ENCODE results near the gene KCNA10.

Gene KCNA10

GRCh38 chr1:110483308-110483685, 35.7 kb downstream of the KCNA10 start:
- no peak for DNase-seq (ENCODE audit: low read depth, low spot score)
- H3K4me3 ChIP-seq (ENCODE audit: low read length) = no peak overlapping the region

- no peak overlapping the region for H3K4me3 ChIP-seq (ENCODE audit: low read length)
- no peak for DNase-seq (ENCODE audit: low read depth, low spot score)
These were observed 36.2 kb downstream of the KCNA10 start for GRCh38 chr1:110482662-110483307.

- no peak overlapping the region for H3K4me3 ChIP-seq (ENCODE audit: low read length)
- no peak for DNase-seq (ENCODE audit: low read depth, low spot score)
These were observed 36.9 kb downstream of the KCNA10 start for GRCh38 chr1:110481968-110482623.

GRCh38 chr1:110480356-110481096, 38.4 kb downstream of the KCNA10 start:
- DNase-seq (ENCODE audit: low read depth, low spot score) = no peak
- no peak overlapping the region for H3K4me3 ChIP-seq (ENCODE audit: low read length)

GRCh38 chr1:110478886-110479285, 40.1 kb downstream of the KCNA10 start:
- H3K4me3 ChIP-seq (ENCODE audit: low read length) = no peak overlapping the region
- DNase-seq (ENCODE audit: low read depth, low spot score) = no peak

GRCh38 chr1:110477967-110478640, 40.9 kb downstream of the KCNA10 start:
- H3K4me3 ChIP-seq (ENCODE audit: low read length) = no peak overlapping the region
- DNase-seq (ENCODE audit: low read depth, low spot score) = no peak

GRCh38 chr1:110477445-110477957, 41.5 kb downstream of the KCNA10 start:
- DNase-seq (ENCODE audit: low read depth, low spot score) = no peak
- no peak overlapping the region for H3K4me3 ChIP-seq (ENCODE audit: low read length)

- H3K4me3 ChIP-seq (ENCODE audit: low read length) = no peak overlapping the region
- DNase-seq (ENCODE audit: low read depth, low spot score) = no peak
These were observed 41.9 kb downstream of the KCNA10 start for GRCh38 chr1:110477041-110477440.

- DNase-seq (ENCODE audit: low read depth, low spot score) = no peak
These were observed 42.8 kb downstream of the KCNA10 start for GRCh38 chr1:110476028-110476765.

GRCh38 chr1:110475362-110476027, 43.5 kb downstream of the KCNA10 start:
- no peak overlapping the region for H3K4me3 ChIP-seq (ENCODE audit: low read length)
- DNase-seq (ENCODE audit: low read depth, low spot score) = no peak

More at GRCh38 chr1:110476028-110476765, 42.8 kb downstream of the KCNA10 start:
- H3K4me3 ChIP-seq (ENCODE audit: low read length) = no peak overlapping the region

GRCh38 chr1:110474444-110474843, 44.5 kb downstream of the KCNA10 start:
- H3K4me3 ChIP-seq (ENCODE audit: low read length) = no peak overlapping the region
- DNase-seq (ENCODE audit: low read depth, low spot score) = no peak

GRCh38 chr1:110472546-110472945, 46.4 kb downstream of the KCNA10 start:
- no peak overlapping the region for H3K4me3 ChIP-seq (ENCODE audit: low read length)
- no peak for DNase-seq (ENCODE audit: low read depth, low spot score)

- H3K4me3 ChIP-seq (ENCODE audit: low read length) = no peak overlapping the region
- no peak for DNase-seq (ENCODE audit: low read depth, low spot score)
These were observed 47.8 kb downstream of the KCNA10 start for GRCh38 chr1:110471131-110471530.

All from Jurkat, Clone E6-1 (cell line).